Embryonic facial prominence (tissue), 1 donor: ENCODE results near the gene SLC35F3.
"Not testable (repeated sequence)": the region's sequence is repeated elsewhere in the genome, so short reads cannot be mapped to it uniquely, and the experiment has no call there.

ENCODE experiments used
- DNase-seq: peaks from one replicate; pipeline ENCODE4 v3.0.0-alpha.2; 2016; ENCODE audit errors: extremely low spot score

The SLC35F3 gene

DNA sequence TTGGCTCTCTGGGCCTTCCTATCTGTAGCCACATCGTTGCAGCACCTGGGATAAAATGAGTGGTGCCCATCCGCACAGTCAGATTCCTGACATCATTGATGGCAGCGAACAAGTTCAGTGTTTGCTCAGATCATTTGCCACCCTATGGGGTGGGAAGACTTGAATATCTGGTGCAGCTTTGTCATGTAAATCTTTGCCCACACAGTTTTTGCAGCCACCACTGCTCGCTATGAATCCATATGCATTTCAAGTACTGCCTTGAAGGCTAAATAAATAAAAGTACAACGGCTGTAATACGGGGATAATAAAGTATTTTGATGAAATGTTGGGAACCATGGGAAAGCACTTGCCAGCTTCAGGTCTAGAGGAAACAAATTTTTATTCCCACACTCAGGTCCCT, 412.5 kb downstream of the SLC35F3 start:
- DNase-seq: no peak

DNA sequence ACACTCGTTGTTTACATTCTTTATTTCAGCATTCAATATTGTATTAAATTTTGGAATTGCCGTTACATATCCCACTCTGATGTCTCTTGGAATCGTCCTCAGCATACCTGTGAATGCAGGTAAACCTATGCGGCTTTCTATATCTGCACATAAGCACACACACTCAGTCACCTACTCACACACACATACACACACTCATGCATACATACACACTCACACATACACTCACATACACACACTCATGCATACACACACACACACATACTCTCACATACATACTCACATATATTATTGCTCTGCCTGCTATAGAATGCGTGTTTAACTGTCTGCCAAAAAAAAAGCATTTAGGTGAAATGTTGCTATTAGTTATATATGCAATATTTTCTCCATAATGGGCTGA, 415.6 kb downstream of the SLC35F3 start:
- DNase-seq: no peak

DNA sequence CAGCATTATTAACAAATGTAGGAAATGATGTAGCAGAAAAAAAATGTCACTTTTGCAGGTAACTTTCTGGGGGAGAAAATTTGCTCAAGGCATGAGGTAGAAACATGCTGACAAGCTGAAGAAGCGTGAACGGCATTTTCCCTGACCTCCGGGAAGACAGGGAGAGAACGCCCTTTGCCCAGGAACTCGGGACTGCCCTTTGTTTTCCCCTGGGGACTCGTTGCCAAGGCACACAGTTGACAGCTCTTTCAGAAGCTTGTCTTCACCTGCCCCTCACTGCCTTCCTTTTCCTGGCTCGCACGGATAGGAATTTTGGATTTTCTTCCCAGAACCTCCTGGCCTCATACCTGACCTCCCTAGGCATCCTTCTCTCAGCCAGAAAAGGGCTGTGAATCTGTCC, 416.1 kb downstream of the SLC35F3 start:
- no peak for DNase-seq

DNA sequence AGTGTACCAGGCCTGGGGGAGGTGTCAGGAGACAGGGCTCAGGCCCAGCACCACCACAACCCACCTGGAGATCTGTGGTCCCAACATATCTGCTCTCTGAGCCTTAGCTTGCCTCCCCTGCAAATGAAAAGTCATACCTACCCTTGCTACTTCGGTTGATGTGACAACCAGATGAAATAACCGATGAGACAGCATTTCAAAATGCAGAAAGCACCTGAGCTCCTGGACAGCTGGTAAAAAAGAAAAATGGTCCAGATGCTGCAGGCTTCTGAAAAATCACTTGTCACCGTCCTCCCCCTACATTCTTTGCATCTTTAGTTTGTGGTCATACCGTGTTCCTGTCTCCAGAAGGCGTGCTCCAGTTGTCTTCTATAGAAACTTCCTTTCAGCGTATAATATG, 416.8 kb downstream of the SLC35F3 start:
- DNase-seq: no peak

DNA sequence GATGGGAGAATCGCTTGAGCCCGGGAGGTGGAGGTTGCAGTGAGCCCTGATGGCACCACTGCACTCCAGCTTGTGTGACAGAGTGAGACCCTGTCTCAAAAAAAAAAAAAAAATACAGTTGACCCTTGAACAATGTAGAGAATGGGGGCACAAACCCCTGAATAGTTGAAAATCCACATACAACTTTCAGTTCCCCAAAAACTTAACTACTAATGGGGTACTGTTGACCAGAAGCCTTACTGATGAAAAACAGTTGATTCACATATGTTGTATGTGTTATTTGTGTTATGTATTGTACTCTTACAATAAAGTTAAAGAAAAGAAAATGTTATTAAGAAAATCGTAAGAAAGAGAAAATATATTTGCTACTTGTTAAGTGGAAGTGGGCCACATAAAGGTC, 417.6 kb downstream of the SLC35F3 start:
- DNase-seq: no peak

DNA sequence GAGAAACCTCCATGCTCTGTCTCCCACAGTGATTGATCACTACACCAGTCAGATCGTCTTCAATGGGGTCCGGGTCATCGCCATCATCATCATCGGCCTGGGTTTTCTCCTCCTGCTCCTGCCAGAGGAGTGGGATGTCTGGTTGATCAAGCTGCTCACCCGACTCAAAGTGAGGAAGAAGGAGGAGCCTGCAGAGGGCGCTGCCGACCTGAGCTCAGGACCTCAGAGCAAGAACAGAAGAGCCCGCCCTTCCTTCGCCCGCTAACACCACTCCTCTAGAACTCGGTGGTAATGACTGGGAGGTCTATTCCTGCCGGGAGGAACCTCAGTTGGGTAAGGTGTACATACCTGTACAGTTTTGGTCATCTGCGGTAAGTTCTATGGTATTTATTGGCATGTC, 418.5 kb downstream of the SLC35F3 start:
- DNase-seq: no peak

DNA sequence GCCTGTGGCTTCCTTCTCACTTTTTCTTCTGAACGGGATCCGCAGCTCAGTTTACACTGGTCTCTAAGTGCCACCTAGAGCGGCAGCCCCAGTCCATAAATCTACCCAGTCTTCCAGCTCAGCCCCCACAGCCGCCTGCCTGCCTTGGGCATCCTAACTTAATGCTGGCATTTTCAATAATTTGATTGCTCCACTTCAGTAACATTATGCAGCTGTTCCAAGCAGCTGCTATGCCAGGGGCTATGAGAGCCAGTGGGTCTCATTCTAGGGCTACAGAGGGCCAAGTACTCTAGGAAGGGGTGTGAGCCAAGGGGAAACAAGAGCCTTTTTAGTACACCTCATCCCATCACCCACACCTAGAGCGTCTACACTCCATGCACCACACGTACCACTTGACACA, 420.3 kb downstream of the SLC35F3 start:
- DNase-seq: no peak

DNA sequence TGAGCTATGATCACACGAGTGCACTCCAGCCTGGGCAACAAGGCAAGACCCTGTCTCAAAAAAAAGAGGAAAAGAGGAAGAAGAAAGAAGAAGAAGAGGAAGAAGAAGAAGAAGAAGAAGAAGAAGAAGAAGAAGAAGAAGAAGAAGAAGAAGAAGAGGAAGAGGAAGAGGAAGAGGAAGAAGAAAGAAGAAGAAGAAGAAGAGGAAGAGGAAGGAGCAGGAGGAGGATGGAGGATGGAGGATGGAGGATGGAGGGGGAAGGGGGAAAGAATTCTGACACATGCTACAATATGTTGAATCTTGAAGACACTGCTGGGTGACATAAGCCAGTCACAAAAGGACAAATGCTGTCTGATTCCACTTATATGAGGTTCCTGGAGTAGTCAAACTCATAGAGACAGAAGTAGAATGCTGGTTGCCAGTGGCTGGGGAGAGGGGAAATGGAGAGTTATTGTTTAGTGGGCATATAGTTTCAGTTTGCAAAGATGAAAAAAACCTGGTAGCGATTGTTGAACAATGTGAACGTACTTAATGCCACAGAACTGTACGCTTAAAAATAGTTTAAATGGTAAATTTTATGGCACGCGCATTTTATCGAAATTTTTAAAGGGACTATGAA, 421.5 kb downstream of the SLC35F3 start:
- no peak for DNase-seq

DNA sequence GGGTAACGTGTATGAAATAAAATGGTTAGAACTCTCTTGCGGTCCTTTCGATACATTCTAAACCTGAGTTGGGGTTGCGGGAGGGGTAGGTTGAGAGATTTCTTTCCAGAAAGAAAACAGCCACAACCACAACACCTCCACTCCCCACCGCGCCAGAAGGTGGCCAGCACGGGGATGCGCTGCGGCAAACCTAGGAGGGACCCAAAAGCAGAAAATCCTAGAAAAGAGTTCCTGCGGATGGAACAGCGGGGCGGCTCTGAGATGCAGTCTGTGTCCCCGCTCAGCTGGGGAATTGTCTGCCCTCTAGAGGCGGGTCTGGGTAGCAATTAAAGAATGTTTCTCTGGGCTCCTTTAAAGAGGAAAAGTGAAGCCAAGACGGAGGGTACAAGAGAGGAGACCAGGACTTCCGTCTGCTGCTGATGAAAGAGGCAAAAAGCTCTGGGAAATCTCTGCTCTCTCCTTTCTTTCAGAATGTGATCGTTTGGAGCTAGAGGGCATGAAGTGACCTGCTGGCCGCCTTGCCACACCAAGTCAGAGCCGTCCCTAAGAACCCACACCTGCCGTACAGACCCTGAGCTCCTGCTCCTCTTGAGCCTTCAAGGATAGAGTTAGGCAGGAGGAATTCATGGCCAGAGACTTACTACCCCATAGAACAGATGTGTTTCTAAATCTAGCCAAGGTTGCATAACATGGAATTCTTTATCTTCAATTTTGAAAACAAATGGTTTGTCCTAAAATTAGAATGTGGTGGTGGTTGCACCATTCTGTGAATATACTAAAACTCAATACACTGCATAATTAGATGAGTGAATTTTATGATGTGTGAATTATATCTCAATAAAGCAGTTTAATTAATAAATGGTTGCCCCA, 422.3 kb downstream of the SLC35F3 start:
- DNase-seq: no peak

DNA sequence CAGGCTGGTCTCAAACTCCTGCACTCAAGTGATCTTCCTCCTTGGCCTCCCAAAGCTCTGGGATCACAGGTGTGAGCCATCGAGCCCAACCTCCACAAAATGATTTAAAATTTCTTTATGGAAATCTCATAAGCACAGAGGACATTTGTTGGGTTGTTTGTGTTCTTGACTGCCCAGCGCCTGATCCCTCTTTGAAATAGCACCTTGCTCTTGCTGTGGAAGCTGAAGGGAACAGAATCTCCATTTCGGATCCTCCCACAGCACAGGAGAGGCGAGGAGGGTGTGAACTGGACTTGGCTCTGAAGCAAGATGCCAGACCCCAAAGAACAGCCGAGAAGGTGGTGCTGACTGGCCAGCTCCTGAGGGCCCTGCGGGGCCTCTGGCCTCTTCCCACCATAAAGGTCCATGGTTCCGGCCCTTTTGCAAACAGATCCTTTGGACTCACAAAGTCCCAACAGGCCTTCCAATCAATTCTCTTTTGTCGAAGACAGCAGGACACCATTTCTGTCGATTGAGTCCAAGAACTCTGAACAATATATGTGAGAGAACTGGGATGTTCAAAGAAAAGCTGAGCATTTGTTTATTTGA, 423.2 kb downstream of the SLC35F3 start:
- DNase-seq: no peak

DNA sequence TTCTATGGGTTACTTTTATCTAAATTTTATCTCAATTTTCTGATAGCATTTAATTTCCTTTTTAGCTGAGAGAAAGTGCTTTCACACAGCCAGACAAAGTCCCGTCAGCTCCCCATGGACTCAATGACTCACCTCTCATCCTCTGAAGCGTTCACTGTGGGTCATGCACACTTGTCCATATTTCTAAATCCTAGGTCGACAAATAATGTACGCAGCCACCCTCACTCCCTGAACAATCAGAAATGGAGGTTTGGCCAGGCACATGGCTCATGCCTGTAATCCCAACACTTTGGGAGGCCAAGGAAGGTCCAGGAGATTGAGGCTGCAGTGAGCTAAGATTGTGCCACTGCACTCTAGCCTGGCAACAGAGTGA, 426.4 kb downstream of the SLC35F3 start:
- DNase-seq: no peak

DNA sequence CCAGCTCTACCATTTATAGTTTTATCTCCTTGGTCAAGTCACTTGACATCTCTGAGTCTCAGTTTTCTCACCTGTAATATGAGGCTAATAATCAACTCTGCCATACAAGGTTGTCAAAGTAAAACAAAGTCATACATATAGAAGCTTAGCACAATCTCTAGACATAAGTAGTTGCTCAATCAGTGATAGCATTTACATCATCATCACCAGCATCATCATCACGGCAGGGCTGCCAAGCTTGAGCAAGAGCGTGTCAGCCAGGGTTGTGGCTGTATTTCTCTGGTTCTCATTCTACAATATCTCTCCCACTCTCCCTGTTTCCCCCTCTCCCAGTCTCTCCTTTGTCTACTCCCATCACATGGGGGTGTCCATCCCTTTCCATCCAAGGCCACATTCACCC, 427.0 kb downstream of the SLC35F3 start:
- DNase-seq: no peak

DNA sequence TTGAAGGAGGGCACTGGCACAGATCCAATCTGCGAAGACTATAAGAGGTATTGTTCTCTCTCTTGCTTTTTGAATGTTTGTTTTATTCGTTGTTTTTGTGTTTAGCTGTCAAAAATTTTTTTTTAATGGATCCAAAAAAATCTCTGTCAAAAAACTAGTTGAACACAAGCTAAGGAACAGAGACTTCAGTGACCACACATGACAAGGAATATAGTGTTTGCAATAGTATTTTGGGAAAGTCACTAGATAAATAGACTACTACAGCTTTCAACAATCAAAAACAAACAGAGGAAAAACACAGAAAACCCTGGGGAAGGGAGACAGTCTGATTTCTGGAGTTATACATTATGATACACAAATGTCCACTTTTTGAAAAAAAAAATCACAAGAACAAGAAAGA, 431.9 kb downstream of the SLC35F3 start:
- no peak for DNase-seq

DNA sequence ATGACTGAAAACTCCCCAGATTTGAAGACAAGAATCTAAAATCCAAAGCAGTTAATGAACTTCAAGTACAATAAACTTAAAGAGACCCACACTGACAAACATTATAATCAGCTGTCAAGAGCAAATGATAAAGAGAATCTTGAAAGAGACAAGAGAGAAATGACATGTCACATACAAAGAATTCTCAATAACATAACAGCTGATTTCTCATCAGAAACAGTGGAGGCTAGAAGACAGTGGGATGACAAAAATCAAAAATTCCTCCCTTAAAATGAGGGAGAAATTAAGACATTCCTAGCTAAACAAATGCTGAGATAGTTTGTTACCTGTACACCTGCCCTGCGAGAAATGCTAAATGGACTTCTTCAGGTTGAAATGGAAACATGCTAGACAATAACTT, 432.8 kb downstream of the SLC35F3 start:
- DNase-seq: no peak

DNA sequence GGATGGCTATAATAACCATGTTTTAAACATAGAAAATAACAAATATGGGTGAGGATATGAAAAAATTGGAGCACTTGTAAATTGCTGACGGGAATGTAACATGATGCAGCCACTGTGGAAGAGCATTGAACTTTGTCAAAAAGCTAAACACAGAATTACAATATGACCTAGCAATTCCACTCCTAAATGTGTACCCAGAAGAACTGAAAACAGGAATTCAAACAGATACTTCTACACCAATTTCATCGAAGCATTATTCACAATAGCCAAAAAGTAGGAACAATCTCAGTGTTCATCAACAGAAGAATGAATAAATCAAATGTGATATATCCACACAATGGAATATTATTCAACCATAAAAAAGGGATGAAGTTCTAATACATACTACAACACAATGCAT, 436.1 kb downstream of the SLC35F3 start:
- DNase-seq: no peak

DNA sequence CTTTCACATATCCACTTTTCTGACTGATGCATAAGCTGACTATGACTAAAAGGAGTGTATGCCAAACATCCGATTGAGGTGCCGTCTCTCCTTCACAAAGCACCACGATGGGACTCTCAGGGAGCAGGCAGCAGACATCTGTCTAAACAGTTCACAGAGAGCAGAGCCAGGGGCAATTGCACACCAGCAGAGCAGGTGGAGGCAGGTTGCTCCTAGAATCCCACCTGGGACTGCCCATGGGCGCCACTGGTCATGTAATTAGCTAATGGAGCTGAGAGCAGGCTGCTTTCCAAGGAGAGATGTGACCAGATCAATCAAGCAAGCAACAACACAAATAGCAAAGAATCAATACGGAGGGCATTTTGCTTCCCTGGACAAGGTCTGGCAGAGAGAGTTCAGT, 438.3 kb downstream of the SLC35F3 start:
- no peak for DNase-seq

DNA sequence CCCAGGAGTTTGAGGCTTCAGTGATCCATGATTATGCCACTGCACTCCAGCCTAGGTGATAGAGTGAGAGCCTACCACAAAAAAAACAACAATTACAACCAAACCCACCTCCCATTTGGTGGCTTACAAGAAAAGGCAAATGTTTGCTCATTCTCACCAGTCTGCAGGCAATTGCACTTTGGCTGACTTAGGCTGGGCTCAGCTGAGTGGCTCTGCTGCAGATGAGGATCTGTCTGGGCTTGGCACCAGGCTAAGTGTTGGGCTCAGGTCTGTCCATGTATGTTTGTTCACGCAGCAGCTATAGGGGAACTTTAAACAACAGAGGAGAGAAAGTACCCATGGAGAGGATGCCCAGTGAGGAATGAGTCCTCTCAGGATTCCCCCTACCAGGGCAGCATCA, 440.8 kb downstream of the SLC35F3 start:
- DNase-seq: no peak

DNA sequence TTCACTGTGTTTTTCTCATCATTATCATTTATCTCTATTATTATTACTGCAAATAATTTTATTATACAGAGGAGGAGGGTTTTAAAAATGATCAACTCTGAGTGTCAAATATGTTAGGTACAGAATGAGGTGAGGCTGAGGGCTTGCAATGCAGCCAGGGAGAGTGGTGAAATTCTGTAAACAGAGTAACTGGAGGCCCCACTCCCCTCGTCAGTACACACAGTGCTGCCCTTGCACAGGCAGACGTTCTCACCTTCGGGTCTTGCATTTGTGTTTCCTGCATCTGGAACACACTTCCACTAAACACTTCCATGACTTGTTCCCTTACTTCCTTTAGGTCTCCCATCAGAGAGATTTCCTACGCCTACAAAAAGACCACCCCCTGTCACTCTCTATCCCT, 444.5 kb downstream of the SLC35F3 start:
- DNase-seq: no peak

DNA sequence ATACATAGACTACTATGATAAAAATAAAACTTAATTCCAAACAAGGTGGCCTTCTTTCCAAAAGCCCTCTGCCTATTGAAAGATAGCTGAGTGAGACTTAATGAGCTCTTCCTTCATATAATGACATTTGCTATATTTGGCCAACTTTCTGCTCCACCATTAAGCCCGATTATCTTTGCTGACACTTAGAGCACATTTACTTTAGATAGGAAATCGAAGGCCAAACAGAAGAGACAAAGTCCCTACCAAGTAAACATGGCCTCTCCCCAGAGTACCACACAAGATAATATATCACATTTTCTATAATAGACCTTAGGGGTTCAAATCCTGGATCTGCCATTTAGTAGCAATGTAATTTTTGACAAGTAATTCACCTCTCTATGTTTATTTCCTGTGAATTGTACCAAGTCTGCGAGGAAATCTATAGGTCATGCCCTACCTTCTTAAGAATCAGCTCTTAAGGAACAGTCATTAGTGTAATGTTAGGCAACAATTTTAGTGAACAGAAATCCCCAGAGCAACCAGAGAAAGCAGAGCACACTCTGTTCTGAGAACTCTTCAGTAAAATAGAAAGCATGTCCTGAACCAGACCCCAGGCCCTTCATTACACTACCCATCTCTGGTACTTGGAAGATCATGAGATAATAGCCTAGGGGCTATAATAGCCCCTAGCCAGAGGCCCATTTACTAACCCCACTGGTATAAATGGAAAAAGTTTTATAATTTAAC, 451.5 kb downstream of the SLC35F3 start:
- no peak for DNase-seq

DNA sequence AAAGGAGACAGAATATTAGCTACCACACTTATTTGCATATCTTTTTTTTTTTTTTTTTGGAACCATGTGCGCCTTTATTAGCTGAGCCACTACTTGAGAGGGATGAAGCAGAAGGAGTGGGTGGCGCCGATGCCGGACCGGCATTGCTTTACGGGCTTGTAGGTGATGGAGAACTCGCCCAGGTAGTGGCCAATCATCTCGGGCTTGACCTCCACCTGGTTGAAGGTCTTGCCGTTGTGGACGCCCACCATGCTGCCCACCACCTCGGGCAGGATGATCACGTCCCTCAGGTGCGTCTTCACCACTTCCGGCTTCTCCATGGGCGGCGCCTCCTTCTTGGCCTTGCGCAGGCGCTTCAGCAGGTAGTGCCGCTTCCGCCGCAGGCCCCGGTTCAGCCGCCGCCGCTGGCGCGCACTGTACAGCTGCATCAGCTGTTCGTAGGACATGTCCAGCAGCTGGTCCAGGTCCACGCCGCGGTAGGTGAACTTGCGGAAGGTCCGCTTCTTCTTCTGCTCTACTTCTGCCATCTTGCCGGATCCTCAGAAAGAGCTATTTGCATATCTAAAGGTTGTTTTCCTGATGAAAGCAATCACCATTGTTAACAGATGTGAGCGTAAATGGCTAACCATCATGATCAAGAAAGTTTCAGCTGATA, 452.3 kb downstream of the SLC35F3 start:
- not testable (repeated sequence) for DNase-seq

DNA sequence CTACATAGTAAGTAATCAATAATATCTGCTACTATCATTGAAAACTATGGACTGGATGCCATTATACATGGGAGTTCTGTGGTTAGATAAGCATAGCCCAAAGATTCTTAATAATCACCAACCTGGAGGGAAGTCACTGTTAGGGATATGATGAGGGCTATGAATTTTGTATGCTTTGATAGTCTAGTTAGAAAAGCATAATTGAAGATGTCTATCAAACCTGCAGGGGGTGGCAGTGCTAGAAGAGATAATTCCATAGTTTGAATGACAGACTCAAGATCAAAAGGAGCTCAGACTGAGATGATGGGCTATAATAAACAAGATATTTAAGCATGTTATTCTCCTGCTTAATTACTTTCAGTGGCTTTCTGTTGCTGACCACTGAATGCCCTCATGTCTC, 453.4 kb downstream of the SLC35F3 start:
- DNase-seq: no peak

DNA sequence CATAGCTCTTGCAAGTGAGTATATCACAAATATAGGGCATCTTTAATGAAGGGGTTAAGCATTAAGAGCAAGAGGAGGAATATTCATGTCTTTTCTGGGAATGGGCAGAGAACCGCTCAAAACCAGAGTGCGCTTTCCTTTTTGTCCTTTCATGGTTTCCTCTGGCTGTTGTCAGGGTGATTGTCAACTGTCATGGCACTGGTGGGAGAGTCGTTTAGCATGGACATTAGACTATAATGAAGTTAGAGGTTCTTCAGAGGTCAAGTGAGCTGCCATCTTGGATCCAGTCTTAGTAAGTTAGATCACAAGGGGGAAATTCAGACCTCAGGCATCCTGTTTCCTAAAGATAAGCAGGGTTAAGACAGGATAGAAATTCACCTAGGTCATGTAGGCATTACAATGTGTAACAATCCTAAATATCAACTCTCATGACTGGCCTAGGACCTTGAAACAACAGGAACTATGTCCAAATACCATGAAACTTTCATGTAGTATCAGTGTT, 456.7 kb downstream of the SLC35F3 start:
- no peak for DNase-seq
